ENCODE results near the gene GNG7. TPM values are rescaled to one million over a fixed set of nuclear protein-coding genes. Genes with fewer than 3 reads are reported as not detected.

GNG7 gene
- total RNA-seq, 1 donor from 2014 or later, result 1.8 TPM

DNA sequence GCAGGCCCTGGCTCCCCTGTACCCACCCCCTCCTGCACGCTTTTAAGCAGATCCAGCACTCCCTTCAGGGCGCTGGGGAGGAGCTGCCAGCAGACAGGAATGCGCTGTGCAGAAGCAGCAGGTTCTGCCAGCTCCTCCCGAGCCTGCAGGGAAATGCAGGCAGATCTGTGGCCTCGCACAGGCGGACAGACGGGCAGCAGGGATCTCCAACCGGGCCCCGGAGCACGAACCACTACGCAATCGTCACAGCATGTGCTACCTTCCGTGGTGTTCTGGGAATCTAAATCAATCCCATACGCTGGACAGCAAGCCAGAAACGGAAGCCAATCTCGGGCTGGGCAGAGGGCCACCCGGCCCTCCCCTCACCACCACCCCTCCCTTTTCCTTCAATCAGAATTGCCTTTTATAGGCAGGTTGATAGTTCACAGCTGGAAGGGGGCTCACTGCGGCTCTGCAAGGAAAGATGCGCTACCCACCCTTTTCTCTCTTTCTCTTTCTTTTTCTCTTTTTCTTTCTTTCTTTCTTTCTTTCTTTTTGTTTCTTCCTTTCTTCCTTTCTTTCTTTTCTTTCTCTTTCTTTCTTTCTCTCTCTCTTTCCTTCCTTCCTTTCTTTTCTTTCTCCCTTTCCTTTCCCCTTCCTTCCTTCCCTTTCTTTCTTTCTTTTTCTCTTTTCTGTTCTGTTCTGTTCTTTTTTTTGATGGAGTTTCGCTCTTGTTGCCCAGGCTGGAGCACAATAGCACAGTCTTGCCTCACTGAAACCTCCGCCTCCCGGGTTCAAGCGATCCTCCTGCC, 99.9 kb downstream of the GNG7 start:
- FAIRE-seq (peak; percentile 81), DNase-seq (ENCODE audit: low read depth) (peak; percentile 96)
- H3K4me1 ChIP-seq (ENCODE audit: insufficient read depth, low read length), result peaks cover 19% of the 10 kb centered on the region
- TF ChIP-seq, protein P1, sequence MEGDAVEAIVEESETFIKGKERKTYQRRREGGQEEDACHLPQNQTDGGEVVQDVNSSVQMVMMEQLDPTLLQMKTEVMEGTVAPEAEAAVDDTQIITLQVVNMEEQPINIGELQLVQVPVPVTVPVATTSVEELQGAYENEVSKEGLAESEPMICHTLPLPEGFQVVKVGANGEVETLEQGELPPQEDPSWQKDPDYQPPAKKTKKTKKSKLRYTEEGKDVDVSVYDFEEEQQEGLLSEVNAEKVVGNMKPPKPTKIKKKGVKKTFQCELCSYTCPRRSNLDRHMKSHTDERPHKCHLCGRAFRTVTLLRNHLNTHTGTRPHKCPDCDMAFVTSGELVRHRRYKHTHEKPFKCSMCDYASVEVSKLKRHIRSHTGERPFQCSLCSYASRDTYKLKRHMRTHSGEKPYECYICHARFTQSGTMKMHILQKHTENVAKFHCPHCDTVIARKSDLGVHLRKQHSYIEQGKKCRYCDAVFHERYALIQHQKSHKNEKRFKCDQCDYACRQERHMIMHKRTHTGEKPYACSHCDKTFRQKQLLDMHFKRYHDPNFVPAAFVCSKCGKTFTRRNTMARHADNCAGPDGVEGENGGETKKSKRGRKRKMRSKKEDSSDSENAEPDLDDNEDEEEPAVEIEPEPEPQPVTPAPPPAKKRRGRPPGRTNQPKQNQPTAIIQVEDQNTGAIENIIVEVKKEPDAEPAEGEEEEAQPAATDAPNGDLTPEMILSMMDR (IDR thresholded peaks at IDR 0.05; ENCODE audit: insufficient read depth, low read depth, low read length), result no peak
- no peak for TF ChIP-seq EZH2 (IDR thresholded peaks at IDR 0.05; ENCODE audit: insufficient read depth, low read length)
- H2AFZ ChIP-seq (ENCODE audit: low read depth, low read length), result peak overlapping the region; percentile 79
- no peaks in the 10 kb centered on the region for H3K9me3 ChIP-seq (ENCODE audit: insufficient read depth, low read depth, low read length)
- Mint-ChIP-seq H3K27me3 (ENCODE audit: low read depth, unreplicated experiment) (no peaks in the 10 kb centered on the region), H3K27ac (ENCODE audit: unreplicated experiment) (peak overlapping the region; percentile 81), H3K4me1 (ENCODE audit: low read depth, unreplicated experiment) (peaks cover 12% of the 10 kb centered on the region), H3K36me3 (ENCODE audit: low read depth, unreplicated experiment) (no peaks in the 10 kb centered on the region), H3K9me3 (ENCODE audit: unreplicated experiment) (peaks cover 3% of the 10 kb centered on the region), H3K4me3 (ENCODE audit: unreplicated experiment) (peak overlapping the region; percentile 8)
- peak overlapping the region; percentile 29 for H3K27ac ChIP-seq (ENCODE audit: low read depth, low read length)
- H3K36me3 ChIP-seq (ENCODE audit: insufficient read depth, low read length), result no peaks in the 10 kb centered on the region
- H3K27me3 ChIP-seq (ENCODE audit: insufficient read depth, low read length), result no peaks in the 10 kb centered on the region
- H3K4me3 ChIP-seq (ENCODE audit: insufficient read depth, low read depth, low read length), result no peak overlapping the region
- peak overlapping the region; percentile 25 for H3K9ac ChIP-seq (ENCODE audit: low read length)
- no peaks in the 10 kb centered on the region for H4K20me1 ChIP-seq (ENCODE audit: insufficient read depth, low read length)
- H3K4me2 ChIP-seq (ENCODE audit: low read length), result peak overlapping the region; percentile 79
- no peaks in the 10 kb centered on the region for H3K79me2 ChIP-seq (ENCODE audit: insufficient read depth, low read length)

DNA sequence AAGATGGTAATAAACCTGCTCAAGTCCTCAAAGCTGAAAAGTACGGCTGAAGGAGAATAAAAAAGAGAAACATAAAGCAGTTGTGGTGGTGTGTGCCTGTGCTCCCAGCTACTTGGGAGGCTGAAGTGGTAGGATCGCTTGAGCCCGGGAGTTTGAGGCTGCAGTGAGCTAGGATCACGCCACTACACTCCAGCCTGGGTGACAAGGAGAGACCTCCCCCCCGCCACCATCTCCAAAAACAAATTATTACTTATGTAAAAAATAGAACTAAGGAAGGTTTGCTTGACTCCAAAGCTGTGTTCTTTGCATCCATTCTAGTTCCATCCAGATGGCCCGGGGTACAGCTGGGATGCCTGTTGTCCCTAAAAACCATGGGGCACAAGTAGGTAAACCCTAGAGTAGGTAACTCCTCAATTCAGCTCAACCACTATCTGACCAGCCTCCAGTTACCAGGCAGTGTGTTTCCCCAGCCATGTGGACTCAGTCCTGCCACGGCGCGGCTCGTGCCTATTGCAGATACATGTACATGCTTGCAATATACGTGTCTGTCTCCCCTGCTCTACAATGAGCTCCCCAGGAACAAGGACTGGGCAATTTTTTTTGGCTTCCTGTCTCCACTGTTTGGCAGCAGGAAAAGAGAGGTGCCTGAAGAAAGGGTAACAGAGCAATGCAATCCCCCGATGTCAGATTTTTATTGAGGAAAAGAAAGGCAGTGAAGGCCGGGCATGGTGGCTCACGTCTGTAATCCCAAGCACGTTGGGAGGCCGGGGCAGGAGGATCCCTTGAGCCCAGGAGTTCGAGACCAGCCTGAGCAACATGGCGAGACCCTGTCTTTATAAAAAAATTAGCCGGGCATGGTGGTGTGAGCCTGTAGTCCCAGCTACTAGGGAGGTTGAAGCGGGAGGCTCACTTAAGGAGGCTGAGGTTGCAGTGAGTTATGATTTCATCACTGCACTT, 101.3 kb downstream of the GNG7 start:
- peaks cover 12% of the 10 kb centered on the region for H3K4me1 Mint-ChIP-seq (ENCODE audit: low read depth, unreplicated experiment)

More for the DNA sequence above, 101.3 kb downstream of the GNG7 start:
- H3K4me3 ChIP-seq (ENCODE audit: insufficient read depth, low read depth, low read length), result no peak overlapping the region
- peak overlapping the region; percentile 47 for H3K27ac Mint-ChIP-seq (ENCODE audit: unreplicated experiment)
- no peaks in the 10 kb centered on the region for H3K79me2 ChIP-seq (ENCODE audit: insufficient read depth, low read length)
- no peaks in the 10 kb centered on the region for H3K36me3 ChIP-seq (ENCODE audit: insufficient read depth, low read length)
- H3K27me3 ChIP-seq (ENCODE audit: insufficient read depth, low read length), result no peaks in the 10 kb centered on the region
- no peaks in the 10 kb centered on the region for H3K36me3 Mint-ChIP-seq (ENCODE audit: low read depth, unreplicated experiment)
- no peak overlapping the region for H2AFZ ChIP-seq (ENCODE audit: low read depth, low read length)
- H3K9me3 Mint-ChIP-seq (ENCODE audit: unreplicated experiment), result peaks cover 3% of the 10 kb centered on the region
- no peak overlapping the region for H3K4me2 ChIP-seq (ENCODE audit: low read length)
- H3K4me1 ChIP-seq (ENCODE audit: insufficient read depth, low read length), result peaks cover 19% of the 10 kb centered on the region
- H3K4me3 Mint-ChIP-seq (ENCODE audit: unreplicated experiment), result no peak overlapping the region
- no peaks in the 10 kb centered on the region for H3K27me3 Mint-ChIP-seq (ENCODE audit: low read depth, unreplicated experiment)
- DNase-seq (ENCODE audit: low read depth) (no peak), FAIRE-seq (no peak)
- no peak overlapping the region for H3K9ac ChIP-seq (ENCODE audit: low read length)
- H4K20me1 ChIP-seq (ENCODE audit: insufficient read depth, low read length), result no peaks in the 10 kb centered on the region
- H3K27ac ChIP-seq (ENCODE audit: low read depth, low read length), result no peak overlapping the region
- no peaks in the 10 kb centered on the region for H3K9me3 ChIP-seq (ENCODE audit: insufficient read depth, low read depth, low read length)
- no peak for TF ChIP-seq EZH2 (IDR thresholded peaks at IDR 0.05; ENCODE audit: insufficient read depth, low read length)
- TF ChIP-seq, protein P1 (IDR thresholded peaks at IDR 0.05; ENCODE audit: insufficient read depth, low read depth, low read length), result no peak

Measured in astrocyte (in vitro differentiated cells and primary cell).